Erythroblast (primary cell): ENCODE results near the gene CDK17.

Experiments
- GATA1 ChIP-seq: IDR thresholded peaks from 2 replicates; pipeline ENCODE4 v1.6.1; 2011; ENCODE audit warnings: low read depth, mild to moderate bottlenecking, control low read depth, low read length, moderate library complexity
- POLR2A ChIP-seq: IDR thresholded peaks from 2 replicates; pipeline ENCODE4 v1.6.1; 2011; ENCODE audit warnings: mild to moderate bottlenecking, low read length

DNA sequence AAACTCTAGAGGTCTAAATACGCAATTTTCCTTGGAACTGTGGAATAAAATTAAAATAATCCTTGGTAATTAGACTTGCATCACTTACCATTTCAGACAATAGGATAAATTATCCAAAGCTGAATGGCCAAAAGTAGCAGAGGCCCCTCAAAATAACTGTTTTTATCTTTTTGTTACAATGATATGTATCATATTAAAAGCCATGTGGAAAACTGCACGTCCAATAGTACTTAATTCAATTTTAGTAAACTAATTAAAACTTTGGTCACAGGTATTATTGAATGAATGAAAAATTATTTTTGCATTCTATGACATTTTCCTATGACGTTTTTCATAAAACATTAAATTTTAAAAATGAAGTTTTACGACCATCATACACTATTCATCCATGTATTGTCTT, 98.5 kb downstream of the CDK17 start:
- no peak for TF ChIP-seq POLR2A
- no peak for TF ChIP-seq GATA1
